OCI-LY7 (cell line): ENCODE data around the gene TECPR2. TPM values are rescaled to one million over a fixed set of nuclear protein-coding genes. Genes with fewer than 3 reads are reported as not detected.
A peak's percentile ranks its signal among the peaks of the same experiment; 100 is the strongest.

Experiments
- BruUV-seq: library from RNA; stranded (reverse); fragments of 400-500 nt; replicated peaks from 2 replicates; lab custom pipeline; 2021; lab: Mats Ljungman, UMichigan
- CTCF ChIA-PET: fragments of 300-600 bp; sonication (Branson Sonifier 250); formaldehyde crosslinking; loops from one replicate; lab custom pipeline; 2022; ENCODE audit warnings: antibody characterized with exemption; ENCODE audit not compliant: unreplicated experiment; lab: Charles Lee
- POLR2A ChIA-PET: fragments of 300-600 bp; sonication (Branson Sonifier 250); formaldehyde crosslinking; loops from one replicate; lab custom pipeline; 2022; ENCODE audit warnings: antibody characterized with exemption; lab: Charles Lee
- DNase-seq: peaks from one replicate; pipeline ENCODE4 v3.0.0-alpha.2; 2015; ENCODE audit warnings: low spot score
- H2AFZ ChIP-seq: fragments of 200-600 bp; sonication (generic), shearing (Covaris generic); 2 replicates; pipeline ENCODE4 v1.6.1; 2014; ENCODE audit warnings: mild to moderate bottlenecking, antibody characterized with exemption, low read length, moderate library complexity
- H3K27ac ChIP-seq: fragments of 200-600 bp; sonication (generic); 2 replicates; pipeline ENCODE4 v1.5.1; 2014; ENCODE audit warnings: mixed run types, low read depth, mild to moderate bottlenecking, moderate library complexity, low read length, inconsistent platforms; ENCODE audit not compliant: poor library complexity, severe bottlenecking
- H3K36me3 ChIP-seq: fragments of 200-600 bp; sonication (generic); 2 replicates; pipeline ENCODE4 v1.6.1; 2014; ENCODE audit warnings: mild to moderate bottlenecking, antibody characterized with exemption, low read length, moderate library complexity, mixed read lengths; ENCODE audit not compliant: insufficient read depth
- H3K4me1 ChIP-seq: fragments of 200-600 bp; sonication (generic); 2 replicates; pipeline ENCODE4 v1.5.1; 2014; ENCODE audit warnings: mild to moderate bottlenecking, low read length; ENCODE audit not compliant: insufficient read depth, poor library complexity, severe bottlenecking
- H3K4me2 ChIP-seq: fragments of 200-600 bp; sonication (generic); 2 replicates; pipeline ENCODE4 v1.6.1; 2014; ENCODE audit warnings: mild to moderate bottlenecking, low read length
- H3K4me3 ChIP-seq: fragments of 200-600 bp; sonication (generic); 2 replicates; pipeline ENCODE4 v1.5.1; 2014; ENCODE audit warnings: mild to moderate bottlenecking, low read depth, low read length; ENCODE audit not compliant: poor library complexity, severe bottlenecking
- H3K79me2 ChIP-seq: fragments of 200-600 bp; sonication (generic); 2 replicates; pipeline ENCODE4 v1.6.1; 2016; ENCODE audit warnings: low read depth, mild to moderate bottlenecking, low read length, moderate library complexity, mixed read lengths; ENCODE audit not compliant: insufficient read depth
- H3K9me2 ChIP-seq: fragments of 200-600 bp; sonication (generic); 2 replicates; pipeline ENCODE4 v1.6.1; 2016; ENCODE audit warnings: mild to moderate bottlenecking, low read length, mixed read lengths; ENCODE audit not compliant: insufficient read depth
- H3K9me3 ChIP-seq: fragments of 200-600 bp; sonication (generic); 2 replicates; pipeline ENCODE4 v1.6.1; 2014; ENCODE audit warnings: mild to moderate bottlenecking, mixed run types, low read length, mixed read lengths
- H4K20me1 ChIP-seq: fragments of 200-600 bp; sonication (generic); 2 replicates; pipeline ENCODE4 v1.6.1; 2014; ENCODE audit warnings: mild to moderate bottlenecking, antibody characterized with exemption, low read length, moderate library complexity, mixed read lengths; ENCODE audit not compliant: insufficient read depth
- EZH2phosphoT487 ChIP-seq: fragments of 200-600 bp; sonication (generic); IDR thresholded peaks from 2 replicates; pipeline ENCODE4 v1.6.1; 2018; ENCODE audit warnings: low read depth, borderline replicate concordance, mild to moderate bottlenecking, mixed run types, antibody characterized with exemption, low read length, moderate library complexity, mixed read lengths
- intact Hi-C: fragments of 100-400 bp; cut with micrococcal nuclease; formaldehyde crosslinking; loops from one replicate; pipeline ENCODE4 v1.10.0; 2022; ENCODE audit not compliant: unreplicated experiment
- total RNA-seq, 2 experiments: library from RNA; depleted of rRNA in 1 of 2; stranded (reverse); fragments of >200 nt in 1 of 2; shearing (Covaris generic) in 1 of 2; gene quantifications; 2 replicates each; pipeline ENCODE4 v1.2.3, GENCODE V29; 2014 to 2022
- TF ChIP-seq, protein P1 (sequence below): fragments of 200-600 bp; sonication (generic); conservative IDR thresholded peaks from 2 replicates; pipeline ENCODE4 v1.5.1; 2014; ENCODE audit warnings: mild to moderate bottlenecking, antibody characterized with exemption, low read length, moderate library complexity, mixed read lengths

The TECPR2 gene
- total RNA-seq, 2 experiments from 2014 or later = 5.3 to 12.7 TPM

DNA sequence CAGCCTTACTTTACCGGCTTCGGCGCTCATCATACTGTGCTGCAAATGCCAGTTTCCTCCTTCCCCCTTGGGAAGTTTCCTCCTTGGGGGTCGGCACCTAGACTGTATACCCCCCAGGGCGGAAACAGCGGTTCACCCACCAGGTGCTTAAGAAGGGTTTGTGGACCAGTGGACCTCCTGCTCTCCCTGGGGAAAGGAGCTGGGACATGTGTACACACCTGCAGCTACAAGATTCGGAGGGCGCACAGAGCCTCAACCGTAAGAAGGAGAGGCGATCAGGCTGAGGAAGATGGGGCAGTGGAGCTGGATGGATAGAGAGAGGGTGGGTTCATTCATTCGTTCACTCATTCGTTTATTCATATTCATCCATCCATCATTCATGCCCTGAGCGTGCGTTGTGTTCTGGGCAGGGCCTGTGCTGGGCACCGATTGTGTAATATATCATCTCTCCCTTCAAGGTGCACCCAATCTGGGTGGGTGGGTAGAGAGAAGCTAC lies 43.9 kb upstream of the TECPR2 start:
- Histone ChIP-seq H3K4me3 (peak overlapping the region; percentile 78), H3K36me3 (peaks cover 16% of the 10 kb centered on the region; the same call in 1 of the 2 replicates), H3K9me2 (no peaks in the 10 kb centered on the region), H4K20me1 (no peaks in the 10 kb centered on the region), H3K4me1 (peaks cover 52% of the 10 kb centered on the region), H3K27ac (peak overlapping the region; percentile 70), H3K9me3 (no peaks in the 10 kb centered on the region), H3K4me2 (peak overlapping the region; percentile 94), H3K79me2 (peaks cover 10% of the 10 kb centered on the region; the same call in 1 of the 2 replicates), H2AFZ (peak overlapping the region; percentile 72; the same call in 1 of the 2 replicates)
- POLR2A ChIA-PET = interaction anchor here (1.0 to 1.8 kb wide), 4 partner anchors 13 to 231 kb away, joined by 3 to 9 read pairs (median 5); partner anchors contain the start of gene MOK
- intact Hi-C loops = loop anchor here (2.0 to 5.0 kb wide), 5 partner anchors 44 to 558 kb away; partner anchors contain the start of genes CINP, DYNC1H1, PPP2R5C and RCOR1
- CTCF ChIA-PET = interaction anchor here (1.0 kb wide), 1 partner anchor 10 kb away, joined by 3 read pairs; no protein-coding TSS in a partner anchor
- TF ChIP-seq, protein P1, sequence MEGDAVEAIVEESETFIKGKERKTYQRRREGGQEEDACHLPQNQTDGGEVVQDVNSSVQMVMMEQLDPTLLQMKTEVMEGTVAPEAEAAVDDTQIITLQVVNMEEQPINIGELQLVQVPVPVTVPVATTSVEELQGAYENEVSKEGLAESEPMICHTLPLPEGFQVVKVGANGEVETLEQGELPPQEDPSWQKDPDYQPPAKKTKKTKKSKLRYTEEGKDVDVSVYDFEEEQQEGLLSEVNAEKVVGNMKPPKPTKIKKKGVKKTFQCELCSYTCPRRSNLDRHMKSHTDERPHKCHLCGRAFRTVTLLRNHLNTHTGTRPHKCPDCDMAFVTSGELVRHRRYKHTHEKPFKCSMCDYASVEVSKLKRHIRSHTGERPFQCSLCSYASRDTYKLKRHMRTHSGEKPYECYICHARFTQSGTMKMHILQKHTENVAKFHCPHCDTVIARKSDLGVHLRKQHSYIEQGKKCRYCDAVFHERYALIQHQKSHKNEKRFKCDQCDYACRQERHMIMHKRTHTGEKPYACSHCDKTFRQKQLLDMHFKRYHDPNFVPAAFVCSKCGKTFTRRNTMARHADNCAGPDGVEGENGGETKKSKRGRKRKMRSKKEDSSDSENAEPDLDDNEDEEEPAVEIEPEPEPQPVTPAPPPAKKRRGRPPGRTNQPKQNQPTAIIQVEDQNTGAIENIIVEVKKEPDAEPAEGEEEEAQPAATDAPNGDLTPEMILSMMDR = no peak
- no peak for TF ChIP-seq EZH2phosphoT487
- no TSS peak for BruUV-seq
- peak; percentile 55 for DNase-seq

DNA sequence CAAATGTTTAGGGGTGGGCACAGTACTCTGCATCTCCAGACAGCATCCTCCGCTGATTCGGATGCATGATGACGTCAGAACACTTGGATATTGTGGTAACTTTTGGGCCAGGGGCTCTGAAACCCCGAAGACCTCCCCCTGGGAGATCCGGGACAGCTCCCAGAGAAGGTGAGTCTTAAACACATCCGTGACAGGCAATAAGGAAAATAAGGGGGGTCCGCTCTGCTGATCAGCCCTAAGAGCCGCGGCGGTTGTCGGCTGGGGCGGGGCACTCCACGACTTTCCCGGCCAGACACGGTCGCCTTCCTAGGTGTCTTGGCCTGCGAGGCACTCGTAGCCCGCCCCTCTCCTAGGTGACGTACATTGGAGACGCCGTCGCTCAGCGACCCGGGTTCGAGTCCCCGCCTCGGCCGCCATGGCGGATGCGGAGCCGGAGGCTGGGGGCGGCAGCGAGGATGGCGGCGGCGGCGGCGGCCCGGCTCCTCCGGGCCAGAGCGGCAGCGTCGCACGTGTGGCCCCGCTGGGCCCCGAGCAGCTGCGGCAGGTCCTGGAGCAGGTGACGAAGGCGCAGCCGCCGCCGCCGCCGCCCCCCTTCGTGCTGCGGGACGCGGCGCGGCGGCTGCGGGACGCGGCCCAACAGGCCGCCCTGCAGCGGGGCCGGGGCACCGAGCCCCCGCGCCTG lies 43.2 kb upstream of the TECPR2 start, which contains the start of gene ZNF839:
ZNF839 (plus strand) TSS at position 396 of the 682 bp plus-strand sequence; CDS start at position 416, 20 bp downstream.
- peak; percentile 95 for DNase-seq
- peak within 1 kb of the TSS; percentile 78 for H3K4me3 ChIP-seq
- ChIA-PET CTCF (interaction anchor here (1.0 kb wide), 1 partner anchor 11 kb away, joined by 3 read pairs; no protein-coding TSS in a partner anchor), POLR2A (interaction anchor here (1.0 to 1.8 kb wide), 5 partner anchors 14 to 232 kb away, joined by 3 to 9 read pairs (median 4); partner anchors contain the start of gene MOK)
- H3K79me2 ChIP-seq = peaks cover 10% of the 10 kb centered on the region; the same call in 1 of the 2 replicates
- peaks cover 48% of the 10 kb centered on the region for H3K4me1 ChIP-seq
- H3K4me2 ChIP-seq = peak within 1 kb of the TSS; percentile 95
- no peaks in the 10 kb centered on the region for H3K9me3 ChIP-seq
- H2AFZ ChIP-seq = peak within 1 kb of the TSS; percentile 72; the same call in 1 of the 2 replicates
- intact Hi-C loops = loop anchor here (2.0 to 5.0 kb wide), 5 partner anchors 43 to 559 kb away; partner anchors contain the start of genes CINP, DYNC1H1, PPP2R5C and RCOR1
- H3K27ac ChIP-seq = peak within 1 kb of the TSS; percentile 70
- TF ChIP-seq, protein P1 = no peak
- TF ChIP-seq EZH2phosphoT487 = no peak
- BruUV-seq = no TSS peak
- H4K20me1 ChIP-seq = no peaks in the 10 kb centered on the region
- H3K9me2 ChIP-seq = no peaks in the 10 kb centered on the region
- H3K36me3 ChIP-seq = peaks cover 16% of the 10 kb centered on the region; the same call in 1 of the 2 replicates
